GM21786 (cell line): ENCODE measurements around the gene PTPN4.
A peak's percentile ranks its signal among the peaks of the same experiment; 100 is the strongest.
"Not testable (repeated sequence)": the region's sequence is repeated elsewhere in the genome, so short reads cannot be mapped to it uniquely, and the experiment has no call there.

Source experiments
- ATAC-seq: cut with Tn5 transposase; IDR thresholded peaks from one replicate; pipeline ENCODE4 v1.9.1; 2021; ENCODE audit not compliant: unreplicated experiment

Gene PTPN4

GRCh38 chr2:120012771-120013596 lies 253.3 kb downstream of the PTPN4 start, which contains the start of gene EPB41L5:
TSS of gene EPB41L5 (plus strand) at chr2:120013077. CDS start at chr2:120019085, 6,008 bp downstream.
- ATAC-seq: peak; percentile 93

GRCh38 chr2:120013597-120014223 lies 254.0 kb downstream of the PTPN4 start:
- ATAC-seq: peak; percentile 2

GRCh38 chr2:120014226-120014980 lies 254.7 kb downstream of the PTPN4 start:
- ATAC-seq: no peak

GRCh38 chr2:120016800-120017199 lies 257.1 kb downstream of the PTPN4 start:
- no peak for ATAC-seq

- no peak for ATAC-seq
Measured at GRCh38 chr2:120017201-120017600, 257.5 kb downstream of the PTPN4 start.

- no peak for ATAC-seq
Measured at GRCh38 chr2:120018549-120018948, 258.8 kb downstream of the PTPN4 start.

- ATAC-seq: no peak
Measured at GRCh38 chr2:120020554-120020953, 260.8 kb downstream of the PTPN4 start.

GRCh38 chr2:120022505-120022904 lies 262.8 kb downstream of the PTPN4 start:
- ATAC-seq: not testable (repeated sequence)

- no peak for ATAC-seq
Measured at GRCh38 chr2:120026890-120027289, 267.2 kb downstream of the PTPN4 start.

GRCh38 chr2:120028795-120029194 lies 269.1 kb downstream of the PTPN4 start:
- ATAC-seq: no peak

GRCh38 chr2:120029672-120030640 lies 270.2 kb downstream of the PTPN4 start:
- ATAC-seq: no peak

- no peak for ATAC-seq
Measured at GRCh38 chr2:120032297-120032696, 272.6 kb downstream of the PTPN4 start.
